Measurements from ENCODE around the gene INPP5J.
"Not testable (repeated sequence)": the region's sequence is repeated elsewhere in the genome, so short reads cannot be mapped to it uniquely, and the experiment has no call there.

The INPP5J gene

GRCh38 chr22:31107894-31108218 lies 14.9 kb upstream of the INPP5J start:
- no peak for TF ChIP-seq CTCF (IDR thresholded peaks at IDR 0.05; ENCODE audit: insufficient read depth, low read depth, low read length, missing control alignments)
- peak overlapping the region; percentile 52 for H3K4me3 ChIP-seq (ENCODE audit: low read depth, low read length)
- no peak for DNase-seq (ENCODE audit: low read depth)

GRCh38 chr22:31112547-31113091 lies 10.1 kb upstream of the INPP5J start:
- H3K4me3 ChIP-seq (ENCODE audit: low read depth, low read length); DNase-seq (ENCODE audit: low read depth): not testable (repeated sequence)

GRCh38 chr22:31118046-31118820 lies 4.5 kb upstream of the INPP5J start:
- H3K4me3 ChIP-seq (ENCODE audit: low read depth, low read length): no peak overlapping the region
- DNase-seq (ENCODE audit: low read depth): no peak
- TF ChIP-seq CTCF (IDR thresholded peaks at IDR 0.05; ENCODE audit: insufficient read depth, low read depth, low read length, missing control alignments): no peak

- H3K4me3 ChIP-seq (ENCODE audit: low read depth, low read length): no peak overlapping the region
- TF ChIP-seq CTCF (IDR thresholded peaks at IDR 0.05; ENCODE audit: insufficient read depth, low read depth, low read length, missing control alignments): no peak
- no peak for DNase-seq (ENCODE audit: low read depth)
These were observed 3.6 kb upstream of the INPP5J start for GRCh38 chr22:31119026-31119717.

- no peak overlapping the region for H3K4me3 ChIP-seq (ENCODE audit: low read depth, low read length)
- no peak for TF ChIP-seq CTCF (IDR thresholded peaks at IDR 0.05; ENCODE audit: insufficient read depth, low read depth, low read length, missing control alignments)
- no peak for DNase-seq (ENCODE audit: low read depth)
These were observed 2.5 kb upstream of the INPP5J start for GRCh38 chr22:31120230-31120629.

- no peak overlapping the region for H3K4me3 ChIP-seq (ENCODE audit: low read depth, low read length)
- DNase-seq (ENCODE audit: low read depth): no peak
- no peak for TF ChIP-seq CTCF (IDR thresholded peaks at IDR 0.05; ENCODE audit: insufficient read depth, low read depth, low read length, missing control alignments)
These were observed 2.1 kb upstream of the INPP5J start for GRCh38 chr22:31120642-31121041.

GRCh38 chr22:31121403-31121802 lies 1.4 kb upstream of the INPP5J start:
- no peak overlapping the region for H3K4me3 ChIP-seq (ENCODE audit: low read depth, low read length)
- no peak for TF ChIP-seq CTCF (IDR thresholded peaks at IDR 0.05; ENCODE audit: insufficient read depth, low read depth, low read length, missing control alignments)
- no peak for DNase-seq (ENCODE audit: low read depth)
